HCT116 (cell line): ENCODE data around the gene GLT8D2. TPM values are rescaled to one million over a fixed set of nuclear protein-coding genes. Genes with fewer than 3 reads are reported as not detected.
A peak's percentile ranks its signal among the peaks of the same experiment; 100 is the strongest.

Experiments used
- ATAC-seq: fragments of 200-7000 bp; cut with Tn5 transposase; 2 replicates; pipeline ENCODE4 v1.9.1; 2020; ENCODE audit warnings: mild to moderate bottlenecking, moderate library complexity
- BruUV-seq: library from RNA; stranded (reverse); fragments of 400-500 nt; replicated peaks from 2 replicates; lab custom pipeline; 2021; lab: Mats Ljungman, UMichigan
- CTCF ChIA-PET: fragments of 300-600 bp; sonication (Branson Sonifier 250); formaldehyde crosslinking; loops from one replicate; lab custom pipeline; 2021; ENCODE audit warnings: antibody characterized with exemption; lab: Charles Lee
- POLR2A ChIA-PET: fragments of 300-600, 350-600 bp; sonication (Branson Sonifier 250); formaldehyde crosslinking; loops from one replicate; lab custom pipeline; 2021; ENCODE audit warnings: antibody characterized with exemption; lab: Charles Lee
- RAD21 ChIA-PET, 2 experiments: fragments of 300-600 bp; sonication (Branson Sonifier 250); formaldehyde crosslinking; loops; one replicate each; lab custom pipeline; 2023; ENCODE audit warnings: low total read pairs in 2 of 2; ENCODE audit not compliant: uncharacterized antibody in 2 of 2, unreplicated experiment in 2 of 2, low non-redundant PET in 1 of 2; lab: Charles Lee
- DNase-seq: peaks from one replicate; pipeline ENCODE4 v3.0.0-alpha.2; 2010; ENCODE audit warnings: low read depth, low spot score
- H2AFZ ChIP-seq: fragments of 200-600 bp; shearing (Covaris generic), sonication (generic); 2 replicates; pipeline ENCODE4 v1.6.1; 2017; ENCODE audit warnings: low read depth, mixed run types, mixed read lengths, antibody characterized with exemption, low read length; ENCODE audit not compliant: poor library complexity, severe bottlenecking
- H3K27ac ChIP-seq: 2 replicates; pipeline ENCODE4 v1.5.1; 2012; ENCODE audit warnings: low read depth, low read length
- H3K27me3 ChIP-seq: fragments of 200-600 bp; sonication (generic); 2 replicates; pipeline ENCODE4 v1.6.1; 2016; ENCODE audit warnings: mixed run types, low read length, mixed read lengths; ENCODE audit not compliant: insufficient read depth
- H3K36me3 ChIP-seq, 2 experiments: fragments of 200-500 bp in 1 of 2; fragments of 200-600 bp in 1 of 2; sonication (Bioruptor generic) in 1 of 2; sonication (generic) in 1 of 2; 2 replicates each; pipeline versions ENCODE4 v1.5.1 to v1.6.1; 2014 to 2016; ENCODE audit warnings: low read length in 2 of 2, inconsistent platforms in 1 of 2, mixed read lengths in 1 of 2, mixed run types in 1 of 2; ENCODE audit not compliant: insufficient read depth in 2 of 2, control insufficient read depth in 1 of 2
- H3K4me1 ChIP-seq, 2 experiments: fragments of 200-600 bp in 1 of 2; sonication (generic) in 1 of 2; 2 replicates each; pipeline versions ENCODE4 v1.5.1 to v1.6.1; 2012 to 2017; ENCODE audit warnings: low read length in 2 of 2, inconsistent platforms in 1 of 2, mild to moderate bottlenecking in 1 of 2, mixed read lengths in 1 of 2, mixed run types in 1 of 2, moderate library complexity in 1 of 2; ENCODE audit not compliant: insufficient read depth in 2 of 2, control insufficient read depth in 1 of 2
- H3K4me2 ChIP-seq: fragments of 200-600 bp; sonication (generic); 2 replicates; pipeline ENCODE4 v1.6.1; 2017; ENCODE audit warnings: mixed run types, low read length, mixed read lengths
- H3K4me3 ChIP-seq, 2 experiments: fragments of 200-600 bp in 1 of 2; sonication (generic) in 1 of 2; replicated peaks in 1 of 2; 2 replicates each; pipeline ENCODE4 v1.5.1; 2011 to 2016; ENCODE audit warnings: low read length in 2 of 2, control low read depth in 1 of 2, low read depth in 1 of 2, mild to moderate bottlenecking in 1 of 2, mixed read lengths in 1 of 2, mixed run types in 1 of 2
- H3K79me2 ChIP-seq: fragments of 200-600 bp; sonication (generic); 2 replicates; pipeline ENCODE4 v1.6.1; 2017; ENCODE audit warnings: mild to moderate bottlenecking, mixed run types, low read length, moderate library complexity, mixed read lengths; ENCODE audit not compliant: insufficient read depth
- H3K9ac ChIP-seq: fragments of 200-600 bp; sonication (generic); 2 replicates; pipeline ENCODE4 v1.6.1; 2016; ENCODE audit warnings: low read length, mixed read lengths
- H3K9me2 ChIP-seq: fragments of 200-600 bp; sonication (generic), shearing (Covaris generic); 2 replicates; pipeline ENCODE4 v1.6.1; 2017; ENCODE audit warnings: mixed run types, mild to moderate bottlenecking, moderate library complexity; ENCODE audit not compliant: insufficient read depth
- H3K9me3 ChIP-seq, 2 experiments: fragments of 200-500 bp in 1 of 2; fragments of 200-600 bp in 1 of 2; sonication (Bioruptor generic) in 1 of 2; sonication (generic) in 1 of 2; 2 replicates each; pipeline ENCODE4 v1.6.1; 2014 to 2017; ENCODE audit warnings: low read length in 2 of 2, mixed read lengths in 2 of 2, inconsistent platforms in 1 of 2, low read depth in 1 of 2, mild to moderate bottlenecking in 1 of 2, mixed run types in 1 of 2, moderate library complexity in 1 of 2; ENCODE audit not compliant: control insufficient read depth in 1 of 2, insufficient read depth in 1 of 2
- H4K20me1 ChIP-seq: fragments of 200-600 bp; sonication (generic), shearing (Covaris generic); 2 replicates; pipeline ENCODE4 v1.6.1; 2017; ENCODE audit warnings: mixed run types, mild to moderate bottlenecking, moderate library complexity; ENCODE audit not compliant: insufficient read depth
- ATF3 ChIP-seq: IDR thresholded peaks from 2 replicates; pipeline ENCODE4 v1.6.1; 2012
- CBX3 ChIP-seq: IDR thresholded peaks from 2 replicates; pipeline ENCODE4 v1.6.1; 2012; ENCODE audit warnings: low read depth
- CEBPB ChIP-seq: IDR thresholded peaks from 2 replicates; pipeline ENCODE4 v1.6.1; 2012; ENCODE audit warnings: low read depth
- EGR1 ChIP-seq: IDR thresholded peaks from 2 replicates; pipeline ENCODE4 v1.6.1; 2012; ENCODE audit warnings: low read depth
- ELF1 ChIP-seq: IDR thresholded peaks from 2 replicates; pipeline ENCODE4 v1.6.1; 2012; ENCODE audit warnings: low read depth, borderline replicate concordance
- EZH2phosphoT487 ChIP-seq: fragments of 200-600 bp; IDR thresholded peaks from 2 replicates; pipeline ENCODE4 v1.6.1; 2018; ENCODE audit warnings: antibody characterized with exemption, borderline replicate concordance
- FOSL1 ChIP-seq: IDR thresholded peaks from 2 replicates; pipeline ENCODE4 v1.6.1; 2012; ENCODE audit warnings: low read depth
- JUND ChIP-seq: IDR thresholded peaks from 2 replicates; pipeline ENCODE4 v1.6.1; 2012
- MAX ChIP-seq: IDR thresholded peaks from 2 replicates; pipeline ENCODE4 v1.6.1; 2012
- POLR2A ChIP-seq: IDR thresholded peaks from 2 replicates; pipeline ENCODE4 v1.7.0; 2011; ENCODE audit warnings: borderline replicate concordance; ENCODE audit not compliant: insufficient read depth, insufficient read length; ENCODE audit errors: extremely low read depth
- POLR2AphosphoS5 ChIP-seq: IDR thresholded peaks from 2 replicates; pipeline ENCODE4 v1.6.1; 2011; ENCODE audit warnings: mild to moderate bottlenecking, low read depth, low read length, moderate library complexity
- RAD21 ChIP-seq: IDR thresholded peaks from 2 replicates; pipeline ENCODE4 v1.6.1; 2012; ENCODE audit warnings: low read depth, mild to moderate bottlenecking
- REST ChIP-seq: IDR thresholded peaks from 2 replicates; pipeline ENCODE4 v1.6.1; 2012; ENCODE audit warnings: low read depth
- SP1 ChIP-seq: IDR thresholded peaks from 2 replicates; pipeline ENCODE4 v1.6.1; 2012; ENCODE audit warnings: low read depth
- TCF7L2 ChIP-seq: IDR thresholded peaks from 2 replicates; pipeline ENCODE4 v1.7.0; 2011; ENCODE audit warnings: borderline replicate concordance, inconsistent platforms; ENCODE audit not compliant: insufficient read depth, insufficient read length; ENCODE audit errors: extremely low read depth
- ZBTB33 ChIP-seq: IDR thresholded peaks from 2 replicates; pipeline ENCODE4 v1.6.1; 2011; ENCODE audit warnings: mild to moderate bottlenecking, low read length, moderate library complexity; ENCODE audit not compliant: insufficient replicate concordance; ENCODE audit errors: extremely low read depth
- ZFX ChIP-seq: fragments of 450-650 bp; IDR thresholded peaks from 2 replicates; pipeline ENCODE4 v1.6.1; 2017
- ZNF274 ChIP-seq: fragments of 200-500 bp; sonication (Bioruptor generic); IDR thresholded peaks from 2 replicates; pipeline ENCODE4 v1.6.1; 2014; ENCODE audit warnings: mild to moderate bottlenecking, low read depth, low read length, inconsistent platforms
- intact Hi-C: fragments of 100-400 bp; cut with micrococcal nuclease; formaldehyde crosslinking; loops from 2 replicates; pipeline ENCODE4 v1.10.0; 2022
- total RNA-seq: library from RNA; stranded (reverse); gene quantifications from one replicate; pipeline ENCODE4 v1.2.1, GENCODE V29; 2021; ENCODE audit not compliant: unreplicated experiment

The GLT8D2 gene
- total RNA-seq, 1 experiment from 2014 or later, result 4.8 TPM

- ChIA-PET CTCF (interaction anchor here (1.0 to 1.2 kb wide), 3 partner anchors 9 to 143 kb away, joined by 3 to 5 read pairs (median 3); partner anchors contain the start of gene HSP90B1), RAD21 (interaction anchor here (0.7 to 0.9 kb wide), 2 partner anchors 9 kb away, joined by 3 read pairs; a partner anchor contains a TSS), POLR2A (interaction anchor here (0.6 to 1.9 kb wide), 15 partner anchors 8 to 343 kb away, joined by 3 to 40 read pairs (median 4); partner anchors contain the start of genes HSP90B1 and NT5DC3)
- Histone ChIP-seq H3K9ac (peak within 1 kb of the TSS; percentile 89), H3K79me2 (peaks cover 69% of the 10 kb centered on the region), H3K4me3 (peak within 1 kb of the TSS; percentile 88 to 90), H3K36me3 (0 out of 4 replicates have a peak, but pooled peaks cover 0 to 6% of the 10 kb centered on the region in 2 experiments), H3K27ac (peak within 1 kb of the TSS; percentile 78), H2AFZ (peak within 1 kb of the TSS; percentile 24), H3K27me3 (no peaks in the 10 kb centered on the region), H3K9me3 (no peaks in the 10 kb centered on the region), H3K4me2 (peak within 1 kb of the TSS; percentile 94), H4K20me1 (no peaks in the 10 kb centered on the region), H3K4me1 (peaks cover 5 to 23% of the 10 kb centered on the region in 2 experiments; a peak in 3 of 4 replicates), H3K9me2 (no peaks in the 10 kb centered on the region)
- ATAC-seq (peak; percentile 95), DNase-seq (peak; percentile 98)
- TSS peak; percentile 59 for BruUV-seq
- intact Hi-C loops, result loop anchor here (1.0 to 5.0 kb wide), 3 partner anchors 9 to 143 kb away; a partner anchor contains a TSS
- TF ChIP-seq ELF1, result peak; percentile 84; the same call in 1 of the 2 replicates
- no peak for TF ChIP-seq ZBTB33
- TF ChIP-seq REST, result no peak
- no peak; the same call in 1 of the 2 replicates for TF ChIP-seq FOSL1
- TF ChIP-seq TCF7L2, result peak; percentile 55
- no peak for TF ChIP-seq CEBPB
- no peak for TF ChIP-seq RAD21
- TF ChIP-seq ZNF274, result no peak
- TF ChIP-seq ATF3, result no peak
- peak; percentile 90 for TF ChIP-seq POLR2A
- peak; percentile 73 for TF ChIP-seq EGR1
- TF ChIP-seq POLR2AphosphoS5, result peak; percentile 97
- peak; percentile 96 for TF ChIP-seq MAX
- peak; percentile 77; the same call in 1 of the 2 replicates for TF ChIP-seq CBX3
- peak; percentile 42; the same call in 1 of the 2 replicates for TF ChIP-seq JUND
- peak; percentile 96 for TF ChIP-seq ZFX
- TF ChIP-seq EZH2phosphoT487, result no peak
- peak; percentile 91 for TF ChIP-seq SP1
These were observed 84.1 kb downstream of the GLT8D2 start, which contains the start of gene TDG for GRCh38 chr12:103965590-103966504. Gene TDG (plus strand): TSS chr12:103965872. CDS start chr12:103966038, 166 bp downstream.
